ENCODE data around the gene IGFBP2.

The IGFBP2 gene

DNA sequence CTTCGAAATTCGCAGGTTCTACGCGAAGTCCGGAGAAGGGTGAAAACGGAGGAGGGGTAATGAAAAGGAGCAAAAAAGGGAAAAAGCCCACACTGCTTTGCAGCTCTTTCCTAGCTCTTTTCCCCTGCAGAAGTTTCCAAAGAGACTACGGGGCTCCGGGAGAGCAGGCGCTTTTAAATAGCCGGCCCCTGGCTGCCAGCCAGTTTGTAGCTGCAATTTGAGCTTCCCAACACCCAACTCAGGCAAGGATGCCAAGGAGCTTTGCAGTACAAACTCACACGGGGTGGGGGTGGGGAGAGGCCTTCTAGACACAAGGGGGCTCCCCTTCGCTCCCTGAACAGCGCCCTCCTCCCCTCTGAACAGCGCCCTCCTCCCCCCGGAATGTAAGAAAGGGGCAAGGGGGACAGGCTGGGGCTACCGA is 62.2 kb downstream of the IGFBP2 start, which contains the start of gene IGFBP5:
IGFBP5 (minus strand) TSS at position 149 of the 421 bp plus-strand sequence. CDS start 774 bp downstream, outside the sequence.
- H3K4me3 ChIP-seq, result peak within 1 kb of the TSS; percentile 65

DNA sequence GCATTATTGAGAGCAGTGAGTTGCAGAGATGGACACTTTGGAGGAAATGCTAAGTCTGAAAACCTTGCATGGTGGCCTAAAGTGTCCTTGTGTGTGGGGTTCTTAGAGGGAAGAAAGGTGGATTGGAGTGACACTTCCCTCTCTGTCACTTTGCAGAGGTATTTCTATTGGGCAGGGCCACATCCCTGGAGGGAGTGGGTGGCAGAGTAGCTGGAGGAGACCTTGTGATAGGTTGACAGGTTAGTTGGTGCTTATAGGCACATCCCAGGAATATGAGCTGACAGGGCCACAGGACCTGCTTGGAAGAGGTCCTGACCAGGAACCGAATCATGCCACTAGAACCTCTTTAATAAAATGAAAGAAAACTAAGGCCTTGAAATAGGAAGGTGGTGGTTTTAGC is 63.1 kb downstream of the IGFBP2 start:
- no peak overlapping the region for H3K4me3 ChIP-seq
- H3K4me2 ChIP-seq, result no peak overlapping the region
- H3K9me3 ChIP-seq, result no peaks in the 10 kb centered on the region
- H4K20me1 ChIP-seq, result peaks cover 44% of the 10 kb centered on the region
- H3K36me3 ChIP-seq, result no peaks in the 10 kb centered on the region
- peaks cover 27% of the 10 kb centered on the region for H3K4me1 ChIP-seq
- H3K27ac ChIP-seq, result no peak overlapping the region
- no peak overlapping the region for H3K9ac ChIP-seq
- no peak for TF ChIP-seq Cebpa-rat (IDR thresholded peaks at IDR 0.05)
- H3K27me3 ChIP-seq, result peaks cover 62% of the 10 kb centered on the region

More for the DNA sequence above, 62.2 kb downstream of the IGFBP2 start, which contains the start of gene IGFBP5:
- Histone ChIP-seq H3K4me2 (peak within 1 kb of the TSS; percentile 96), H3K36me3 (no peaks in the 10 kb centered on the region), H4K20me1 (peaks cover 48% of the 10 kb centered on the region), H3K4me1 (peaks cover 27% of the 10 kb centered on the region), H3K27ac (no peak within 1 kb of the TSS), H3K9ac (no peak within 1 kb of the TSS), H3K9me3 (no peaks in the 10 kb centered on the region), H3K27me3 (peaks cover 70% of the 10 kb centered on the region)
- no peak for TF ChIP-seq Cebpa-rat (IDR thresholded peaks at IDR 0.05)

DNA sequence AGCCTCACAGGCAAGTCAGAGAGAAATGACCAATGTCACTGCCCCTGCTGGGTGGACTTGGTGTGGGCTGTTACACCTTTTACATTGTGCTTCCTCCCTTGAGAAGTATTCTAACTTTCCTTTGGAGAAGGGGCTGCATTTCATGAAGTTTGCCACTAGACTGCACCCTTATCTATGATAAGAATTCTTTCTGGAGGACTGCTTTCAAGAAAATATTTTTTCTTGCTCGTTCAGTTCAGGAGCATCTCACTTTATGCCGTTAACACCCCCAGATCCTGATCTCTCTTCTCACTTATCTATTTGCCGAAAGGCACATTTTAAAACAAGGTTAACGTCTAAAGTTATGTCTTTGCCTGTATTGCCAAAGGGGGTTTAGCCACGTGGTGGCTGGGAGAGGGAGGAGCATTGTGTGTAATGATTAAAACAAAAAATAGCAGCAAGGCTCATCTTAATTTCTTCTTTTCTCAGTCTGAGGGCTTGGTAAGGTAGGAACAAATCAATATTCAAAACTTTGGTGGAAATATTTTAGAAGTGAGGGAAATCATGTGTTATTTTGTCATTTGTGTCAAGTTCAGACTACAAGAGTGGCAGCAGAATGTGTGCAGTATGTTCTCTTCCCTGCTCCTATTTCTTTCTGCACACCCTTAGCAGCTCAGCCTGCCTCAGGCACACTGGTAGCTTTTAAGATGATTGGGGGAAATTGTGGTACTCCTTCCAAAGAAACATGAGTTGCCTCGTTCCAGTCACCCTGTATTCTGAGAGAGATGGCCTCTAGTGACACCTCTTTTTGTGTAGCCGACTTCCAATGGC is 63.7 kb downstream of the IGFBP2 start:
- peaks cover 56% of the 10 kb centered on the region for H3K27me3 ChIP-seq
- no peak overlapping the region for H3K4me2 ChIP-seq
- H3K36me3 ChIP-seq, result no peaks in the 10 kb centered on the region
- peaks cover 25% of the 10 kb centered on the region for H3K4me1 ChIP-seq
- no peak overlapping the region for H3K27ac ChIP-seq
- no peaks in the 10 kb centered on the region for H3K9me3 ChIP-seq
- peaks cover 40% of the 10 kb centered on the region for H4K20me1 ChIP-seq
- no peak for TF ChIP-seq Cebpa-rat (IDR thresholded peaks at IDR 0.05)
- no peak overlapping the region for H3K4me3 ChIP-seq
- H3K9ac ChIP-seq, result no peak overlapping the region

DNA sequence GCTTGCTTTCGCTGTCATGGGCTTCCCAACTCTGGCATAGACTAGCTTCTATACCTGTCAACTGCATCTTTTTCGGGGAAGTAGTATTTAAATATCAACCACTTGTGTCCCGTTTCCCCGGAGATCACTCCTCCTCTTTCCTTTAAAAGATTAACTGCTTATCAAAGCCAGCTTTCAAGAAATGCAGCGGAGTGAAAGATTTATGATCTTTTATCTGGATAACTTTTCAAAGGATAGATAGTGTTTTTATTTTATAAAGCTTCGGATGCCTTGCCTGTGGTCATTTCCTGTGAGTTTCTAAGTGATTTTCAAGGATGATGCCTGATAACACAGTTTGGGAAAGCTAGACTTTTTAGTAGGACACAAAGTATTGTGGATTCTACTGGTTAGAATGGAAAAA is 65.1 kb downstream of the IGFBP2 start:
- Histone ChIP-seq H3K27me3 (peaks cover 42% of the 10 kb centered on the region), H3K27ac (no peak overlapping the region), H3K9ac (no peak overlapping the region), H3K4me2 (no peak overlapping the region), H3K9me3 (no peaks in the 10 kb centered on the region), H3K4me3 (no peak overlapping the region), H3K4me1 (peaks cover 15% of the 10 kb centered on the region), H4K20me1 (peaks cover 31% of the 10 kb centered on the region), H3K36me3 (no peaks in the 10 kb centered on the region)
- TF ChIP-seq Cebpa-rat (IDR thresholded peaks at IDR 0.05), result no peak

DNA sequence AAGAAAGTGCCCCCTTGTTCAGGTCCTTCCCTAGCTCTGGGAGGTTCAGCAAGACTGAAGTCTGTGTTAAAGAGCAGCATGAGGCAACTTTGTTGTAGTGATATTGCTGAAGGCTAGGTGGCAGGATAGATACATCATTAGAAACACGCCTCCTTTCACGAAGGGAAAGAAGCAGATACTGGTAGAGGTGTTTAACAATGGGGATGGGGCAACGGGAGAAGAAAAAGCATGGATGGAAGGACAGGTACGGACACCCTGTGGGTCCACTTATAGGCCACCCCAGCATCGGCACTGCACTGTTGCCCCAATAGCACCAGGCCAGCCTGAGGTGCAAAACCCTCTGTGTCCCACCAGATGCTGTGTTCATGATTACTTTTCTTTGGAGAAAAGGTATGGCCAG is 65.7 kb downstream of the IGFBP2 start:
- Histone ChIP-seq H3K36me3 (no peaks in the 10 kb centered on the region), H3K4me2 (no peak overlapping the region), H3K9ac (no peak overlapping the region), H3K4me1 (peaks cover 11% of the 10 kb centered on the region), H3K27me3 (peaks cover 36% of the 10 kb centered on the region), H3K4me3 (no peak overlapping the region), H3K27ac (no peak overlapping the region), H4K20me1 (peaks cover 27% of the 10 kb centered on the region), H3K9me3 (no peaks in the 10 kb centered on the region)
- TF ChIP-seq Cebpa-rat (IDR thresholded peaks at IDR 0.05), result no peak

DNA sequence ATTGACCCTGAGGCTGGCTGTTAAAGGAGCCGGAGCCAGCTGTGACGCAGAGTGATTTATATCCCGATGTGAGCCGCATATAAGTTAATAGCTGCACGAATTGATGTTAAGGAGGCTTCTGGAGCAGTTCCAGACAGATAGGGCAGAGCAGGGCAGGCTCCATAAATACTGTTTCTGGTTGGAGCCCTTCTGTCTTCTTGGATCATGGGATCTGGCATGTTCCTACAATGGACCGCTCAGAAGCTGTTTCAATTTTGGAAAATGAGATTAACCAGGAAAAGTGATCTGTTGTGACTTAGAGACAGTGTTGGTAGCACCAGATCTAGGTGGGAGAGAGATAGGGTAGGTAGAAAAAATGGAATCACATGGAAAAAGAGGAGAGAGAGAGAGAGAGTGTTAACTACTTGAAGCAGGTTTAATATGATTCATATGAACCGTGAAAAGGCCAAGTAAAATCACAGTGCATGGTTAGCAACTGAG is 66.9 kb downstream of the IGFBP2 start:
- Histone ChIP-seq H3K4me2 (no peak overlapping the region), H3K27me3 (peaks cover 24% of the 10 kb centered on the region), H3K9ac (no peak overlapping the region), H3K4me1 (no peaks in the 10 kb centered on the region), H3K9me3 (no peaks in the 10 kb centered on the region), H3K4me3 (no peak overlapping the region), H4K20me1 (peaks cover 14% of the 10 kb centered on the region), H3K27ac (no peak overlapping the region), H3K36me3 (no peaks in the 10 kb centered on the region)
- no peak for TF ChIP-seq Cebpa-rat (IDR thresholded peaks at IDR 0.05)

DNA sequence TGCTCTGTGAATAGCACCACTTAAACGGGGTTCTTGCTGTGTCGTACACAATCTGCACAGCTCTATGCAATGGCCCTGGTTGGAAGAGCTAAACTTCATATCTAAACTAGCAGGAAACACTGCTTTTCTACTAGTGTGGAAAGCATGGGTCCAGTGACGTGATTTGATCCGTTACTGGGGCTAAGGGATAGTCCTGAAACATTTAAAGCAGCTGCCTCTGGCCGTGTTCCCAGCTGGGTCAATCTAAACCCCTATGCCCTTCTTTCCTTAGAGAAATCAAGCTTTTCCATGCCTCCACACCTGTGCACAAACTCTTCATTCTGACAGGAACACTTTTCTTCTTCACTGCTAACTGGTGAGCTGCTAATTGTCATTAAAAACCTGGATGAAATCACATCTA is 67.6 kb downstream of the IGFBP2 start:
- peaks cover 18% of the 10 kb centered on the region for H3K27me3 ChIP-seq
- no peak overlapping the region for H3K9ac ChIP-seq
- TF ChIP-seq Cebpa-rat (IDR thresholded peaks at IDR 0.05), result no peak

DNA sequence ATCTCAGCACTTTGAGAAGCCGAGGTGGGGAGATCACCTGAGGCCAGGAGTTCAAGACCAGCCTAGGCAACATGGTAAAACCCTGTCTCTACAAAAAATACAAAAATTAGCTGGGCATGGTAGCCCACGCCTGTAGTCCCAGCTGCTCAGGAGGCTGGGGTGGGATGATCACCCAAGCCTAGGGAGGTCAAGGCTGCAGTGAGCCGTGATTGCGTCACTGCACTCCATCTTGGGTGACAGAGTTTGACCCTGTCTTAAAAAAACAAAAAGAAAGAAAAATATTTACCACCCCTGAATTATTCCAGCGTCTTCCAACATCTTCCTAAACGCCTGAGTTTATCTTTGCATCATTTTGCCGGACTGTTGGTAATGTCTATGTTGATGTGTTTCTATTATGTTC is 68.3 kb downstream of the IGFBP2 start:
- H3K27ac ChIP-seq, result no peak overlapping the region
- 0 out of 2 replicates have a peak, but pooled peaks cover under 1% of the 10 kb centered on the region for H4K20me1 ChIP-seq
- no peak overlapping the region for H3K9ac ChIP-seq
- TF ChIP-seq Cebpa-rat (IDR thresholded peaks at IDR 0.05), result 0 out of 2 replicates have a peak, but pooled peaks have one; percentile 36
- peaks cover 10% of the 10 kb centered on the region for H3K27me3 ChIP-seq
- H3K4me1 ChIP-seq, result no peaks in the 10 kb centered on the region
- H3K9me3 ChIP-seq, result no peaks in the 10 kb centered on the region
- no peak overlapping the region for H3K4me2 ChIP-seq
- no peaks in the 10 kb centered on the region for H3K36me3 ChIP-seq
- no peak overlapping the region for H3K4me3 ChIP-seq

More for the DNA sequence above, 67.6 kb downstream of the IGFBP2 start:
- H3K36me3 ChIP-seq, result no peaks in the 10 kb centered on the region
- H3K4me1 ChIP-seq, result no peaks in the 10 kb centered on the region
- H3K27ac ChIP-seq, result no peak overlapping the region
- no peak overlapping the region for H3K4me2 ChIP-seq
- peaks cover 8% of the 10 kb centered on the region for H4K20me1 ChIP-seq
- no peaks in the 10 kb centered on the region for H3K9me3 ChIP-seq
- H3K4me3 ChIP-seq, result no peak overlapping the region

DNA sequence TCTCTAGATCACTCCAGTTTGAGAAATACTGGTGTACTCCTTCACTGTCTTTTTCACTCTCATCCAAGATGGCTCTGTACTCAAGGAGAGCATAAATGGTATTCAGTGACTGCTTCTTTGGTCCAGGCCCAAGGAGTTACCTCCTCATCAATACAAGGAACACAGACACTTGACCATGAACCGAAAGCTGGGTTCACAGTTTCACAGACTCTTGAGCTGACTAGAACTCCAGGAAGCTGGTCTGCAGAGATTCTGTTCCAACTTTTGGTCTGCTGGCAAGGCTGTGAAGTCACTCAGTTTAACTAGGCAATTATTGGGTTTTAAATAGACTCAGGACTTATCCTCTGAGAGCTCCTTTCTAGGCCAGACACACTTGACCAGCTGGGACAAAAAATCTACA is 69.5 kb downstream of the IGFBP2 start:
- no peaks in the 10 kb centered on the region for H3K36me3 ChIP-seq
- no peak overlapping the region for H3K9ac ChIP-seq
- no peak overlapping the region for H3K27ac ChIP-seq
- no peaks in the 10 kb centered on the region for H3K4me1 ChIP-seq
- no peak overlapping the region for H3K4me2 ChIP-seq
- H3K27me3 ChIP-seq, result no peaks in the 10 kb centered on the region
- no peaks in the 10 kb centered on the region for H3K9me3 ChIP-seq
- H4K20me1 ChIP-seq, result no peaks in the 10 kb centered on the region
- no peak overlapping the region for H3K4me3 ChIP-seq
- TF ChIP-seq Cebpa-rat (IDR thresholded peaks at IDR 0.05), result no peak

All from BLaER1 (cell line).